ENCODE measurements around the gene GPRC5C. TPM values are rescaled to one million over a fixed set of nuclear protein-coding genes. Genes with fewer than 3 reads are reported as not detected.
A peak's percentile ranks its signal among the peaks of the same experiment; 100 is the strongest.

The GPRC5C gene, protein sequence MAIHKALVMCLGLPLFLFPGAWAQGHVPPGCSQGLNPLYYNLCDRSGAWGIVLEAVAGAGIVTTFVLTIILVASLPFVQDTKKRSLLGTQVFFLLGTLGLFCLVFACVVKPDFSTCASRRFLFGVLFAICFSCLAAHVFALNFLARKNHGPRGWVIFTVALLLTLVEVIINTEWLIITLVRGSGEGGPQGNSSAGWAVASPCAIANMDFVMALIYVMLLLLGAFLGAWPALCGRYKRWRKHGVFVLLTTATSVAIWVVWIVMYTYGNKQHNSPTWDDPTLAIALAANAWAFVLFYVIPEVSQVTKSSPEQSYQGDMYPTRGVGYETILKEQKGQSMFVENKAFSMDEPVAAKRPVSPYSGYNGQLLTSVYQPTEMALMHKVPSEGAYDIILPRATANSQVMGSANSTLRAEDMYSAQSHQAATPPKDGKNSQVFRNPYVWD
- total RNA-seq = 1 to 10 TPM in 1 of 2 experiments, under 1 TPM in 1; 0.66 to 2.1 TPM

- peak within 1 kb of the TSS; percentile 56 for H3K27ac Mint-ChIP-seq
- H3K4me3 Mint-ChIP-seq = peak within 1 kb of the TSS; percentile 59
- H3K9me3 Mint-ChIP-seq = peaks cover under 1% of the 10 kb centered on the region
- H3K27me3 Mint-ChIP-seq = peaks cover 53% of the 10 kb centered on the region
- H3K4me1 Mint-ChIP-seq = peaks cover 7% of the 10 kb centered on the region
- H3K36me3 Mint-ChIP-seq = no peaks in the 10 kb centered on the region
- DNase-seq = peak; percentile 68
Observed at GRCh38 chr17:74431568-74432423, at the start of gene GPRC5C. Gene GPRC5C, plus strand, starts transcription at chr17:74432088. Its CDS starts 7,689 bp downstream, at chr17:74439777.

- peaks cover 1% of the 10 kb centered on the region for H3K27me3 Mint-ChIP-seq
- H3K4me3 Mint-ChIP-seq = no peak overlapping the region
- H3K36me3 Mint-ChIP-seq = no peaks in the 10 kb centered on the region
- no peak for DNase-seq
- no peaks in the 10 kb centered on the region for H3K4me1 Mint-ChIP-seq
- H3K27ac Mint-ChIP-seq = no peak overlapping the region
- no peaks in the 10 kb centered on the region for H3K9me3 Mint-ChIP-seq
Observed at GRCh38 chr17:74383141-74383540, 48.7 kb upstream of the GPRC5C start.

GRCh38 chr17:74385201-74385600 lies 46.7 kb upstream of the GPRC5C start:
- H3K4me1 Mint-ChIP-seq = no peaks in the 10 kb centered on the region
- no peak overlapping the region for H3K27ac Mint-ChIP-seq
- no peaks in the 10 kb centered on the region for H3K36me3 Mint-ChIP-seq
- no peaks in the 10 kb centered on the region for H3K27me3 Mint-ChIP-seq
- no peaks in the 10 kb centered on the region for H3K9me3 Mint-ChIP-seq
- H3K4me3 Mint-ChIP-seq = no peak overlapping the region
- no peak for DNase-seq

- H3K9me3 Mint-ChIP-seq = no peaks in the 10 kb centered on the region
- H3K27me3 Mint-ChIP-seq = no peaks in the 10 kb centered on the region
- DNase-seq = no peak
- no peaks in the 10 kb centered on the region for H3K4me1 Mint-ChIP-seq
- no peak overlapping the region for H3K4me3 Mint-ChIP-seq
- H3K27ac Mint-ChIP-seq = no peak overlapping the region
- H3K36me3 Mint-ChIP-seq = no peaks in the 10 kb centered on the region
Observed at GRCh38 chr17:74386386-74386785, 45.5 kb upstream of the GPRC5C start.

- Mint-ChIP-seq H3K27ac (no peak overlapping the region), H3K4me1 (no peaks in the 10 kb centered on the region), H3K36me3 (no peaks in the 10 kb centered on the region), H3K9me3 (no peaks in the 10 kb centered on the region), H3K27me3 (no peaks in the 10 kb centered on the region), H3K4me3 (no peak overlapping the region)
- DNase-seq = no peak
Observed at GRCh38 chr17:74387365-74388218, 44.3 kb upstream of the GPRC5C start.

- no peak overlapping the region for H3K4me3 Mint-ChIP-seq
- DNase-seq = no peak
- no peaks in the 10 kb centered on the region for H3K4me1 Mint-ChIP-seq
- H3K27ac Mint-ChIP-seq = no peak overlapping the region
- H3K36me3 Mint-ChIP-seq = no peaks in the 10 kb centered on the region
- no peaks in the 10 kb centered on the region for H3K9me3 Mint-ChIP-seq
- no peaks in the 10 kb centered on the region for H3K27me3 Mint-ChIP-seq
Observed at GRCh38 chr17:74389084-74389753, 42.7 kb upstream of the GPRC5C start.

GRCh38 chr17:74389937-74390679 lies 41.8 kb upstream of the GPRC5C start:
- no peak for DNase-seq
- Mint-ChIP-seq H3K4me3 (no peak overlapping the region), H3K27ac (no peak overlapping the region), H3K4me1 (no peaks in the 10 kb centered on the region), H3K27me3 (no peaks in the 10 kb centered on the region), H3K36me3 (no peaks in the 10 kb centered on the region), H3K9me3 (no peaks in the 10 kb centered on the region)

- H3K4me1 Mint-ChIP-seq = no peaks in the 10 kb centered on the region
- H3K9me3 Mint-ChIP-seq = no peaks in the 10 kb centered on the region
- no peak for DNase-seq
- no peak overlapping the region for H3K27ac Mint-ChIP-seq
- no peaks in the 10 kb centered on the region for H3K27me3 Mint-ChIP-seq
- H3K4me3 Mint-ChIP-seq = no peak overlapping the region
- no peaks in the 10 kb centered on the region for H3K36me3 Mint-ChIP-seq
Observed at GRCh38 chr17:74390680-74391653, 40.9 kb upstream of the GPRC5C start.

GRCh38 chr17:74391771-74392170 lies 40.1 kb upstream of the GPRC5C start:
- Mint-ChIP-seq H3K4me1 (no peaks in the 10 kb centered on the region), H3K4me3 (no peak overlapping the region), H3K27ac (no peak overlapping the region), H3K36me3 (no peaks in the 10 kb centered on the region), H3K27me3 (no peaks in the 10 kb centered on the region), H3K9me3 (no peaks in the 10 kb centered on the region)
- no peak for DNase-seq

- Mint-ChIP-seq H3K36me3 (no peaks in the 10 kb centered on the region), H3K27ac (no peak overlapping the region), H3K4me3 (no peak overlapping the region), H3K4me1 (no peaks in the 10 kb centered on the region), H3K9me3 (no peaks in the 10 kb centered on the region), H3K27me3 (no peaks in the 10 kb centered on the region)
- no peak for DNase-seq
Observed at GRCh38 chr17:74392848-74393247, 39.0 kb upstream of the GPRC5C start.

GRCh38 chr17:74393346-74393942 lies 38.4 kb upstream of the GPRC5C start:
- no peak for DNase-seq
- Mint-ChIP-seq H3K4me3 (no peak overlapping the region), H3K27ac (no peak overlapping the region), H3K27me3 (no peaks in the 10 kb centered on the region), H3K4me1 (no peaks in the 10 kb centered on the region), H3K9me3 (no peaks in the 10 kb centered on the region), H3K36me3 (no peaks in the 10 kb centered on the region)

GRCh38 chr17:74394275-74394950 lies 37.5 kb upstream of the GPRC5C start:
- DNase-seq = no peak
- H3K36me3 Mint-ChIP-seq = no peaks in the 10 kb centered on the region
- no peaks in the 10 kb centered on the region for H3K27me3 Mint-ChIP-seq
- no peak overlapping the region for H3K4me3 Mint-ChIP-seq
- H3K9me3 Mint-ChIP-seq = no peaks in the 10 kb centered on the region
- no peaks in the 10 kb centered on the region for H3K4me1 Mint-ChIP-seq
- no peak overlapping the region for H3K27ac Mint-ChIP-seq
